GM19099 (cell line): Measurements from ENCODE around the gene BLOC1S5.

Experiments used
- POLR2A ChIP-seq: IDR thresholded peaks from 3 replicates; pipeline ENCODE4 v1.6.1; 2011; ENCODE audit warnings: low read depth; ENCODE audit not compliant: insufficient read length; ENCODE audit errors: extremely low read depth

BLOC1S5 gene

DNA sequence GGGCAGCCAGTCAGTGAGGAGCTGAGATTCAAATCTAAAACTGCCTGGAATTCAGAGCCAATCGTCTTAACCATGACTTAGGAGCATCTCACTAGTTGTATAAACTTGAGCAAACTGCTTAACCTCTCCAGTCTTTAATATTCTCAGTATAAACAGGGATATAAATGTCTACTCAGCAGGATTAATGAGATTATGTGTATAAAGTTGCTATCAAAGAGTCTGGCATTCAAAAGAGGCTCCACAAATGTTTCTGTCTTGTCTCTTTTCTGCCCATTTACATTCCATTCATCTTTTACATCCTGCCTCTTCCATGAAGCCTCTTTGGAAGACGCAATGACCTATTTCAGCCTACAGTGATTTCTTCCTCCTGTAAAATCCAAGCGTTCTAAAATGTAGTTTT, 66.9 kb downstream of the BLOC1S5 start:
- TF ChIP-seq POLR2A: no peak

DNA sequence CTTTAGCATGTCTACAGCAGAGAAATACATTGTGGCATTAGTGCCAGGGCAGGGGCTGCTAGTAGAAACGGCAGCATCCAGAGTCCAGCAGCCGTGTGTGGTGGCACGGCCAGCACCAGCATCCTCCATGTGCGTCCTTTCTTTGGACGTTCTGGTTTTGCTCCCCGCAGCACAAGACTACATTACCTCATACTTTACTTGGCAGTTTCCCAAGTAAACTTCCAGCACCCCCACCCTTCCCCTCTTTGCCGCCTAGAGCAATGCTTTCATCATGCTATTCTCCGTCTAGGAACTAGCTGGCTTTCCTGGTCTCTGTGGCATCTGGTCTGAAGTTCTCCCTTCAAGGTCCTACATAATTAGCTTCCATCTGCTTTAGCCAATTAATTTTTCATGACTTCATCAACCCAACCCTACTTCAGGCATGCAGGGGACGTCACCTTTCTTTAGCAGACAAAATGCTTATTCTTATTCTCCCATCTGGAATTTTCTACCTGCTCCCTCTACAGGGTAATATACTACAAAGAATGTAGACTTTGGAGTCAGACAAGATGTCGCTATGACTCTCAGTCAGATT, 67.6 kb downstream of the BLOC1S5 start:
- no peak for TF ChIP-seq POLR2A

DNA sequence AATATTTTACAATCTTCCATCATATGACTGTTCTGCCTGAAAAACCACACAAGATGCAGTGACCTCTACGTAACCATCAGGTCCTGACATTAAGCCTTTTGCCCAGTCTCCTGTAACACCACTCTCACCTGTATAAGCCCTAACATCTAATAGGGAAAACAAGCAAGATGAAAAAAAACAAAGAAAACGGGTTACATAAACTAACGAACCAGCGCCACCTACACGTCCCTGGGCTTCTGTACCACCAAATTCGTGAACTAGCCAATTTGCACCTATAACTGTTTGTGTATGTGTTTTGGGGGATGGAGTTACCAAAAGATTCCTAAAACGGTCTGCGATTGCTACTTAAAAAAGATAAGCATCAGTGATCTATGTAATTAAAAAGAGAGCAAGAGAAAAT, 70.2 kb downstream of the BLOC1S5 start:
- TF ChIP-seq POLR2A: no peak

DNA sequence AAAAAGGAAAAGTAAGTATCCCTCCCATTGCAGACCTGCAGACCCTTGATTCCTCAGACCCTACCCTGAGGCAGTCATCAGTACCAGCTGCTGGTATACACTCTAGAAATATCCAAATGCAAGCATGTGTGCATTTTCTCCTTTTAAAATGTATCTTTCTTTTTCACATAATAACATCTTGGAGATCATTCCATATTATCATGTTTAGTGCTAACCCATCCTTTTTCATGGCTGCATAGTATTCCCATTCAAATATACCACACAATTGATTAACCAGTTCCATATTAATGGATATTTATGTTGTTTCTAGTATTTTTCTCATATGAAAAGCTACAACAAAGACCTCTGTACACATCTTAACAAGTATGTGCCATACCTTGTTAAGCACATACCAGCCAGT, 70.8 kb downstream of the BLOC1S5 start:
- TF ChIP-seq POLR2A: no peak

DNA sequence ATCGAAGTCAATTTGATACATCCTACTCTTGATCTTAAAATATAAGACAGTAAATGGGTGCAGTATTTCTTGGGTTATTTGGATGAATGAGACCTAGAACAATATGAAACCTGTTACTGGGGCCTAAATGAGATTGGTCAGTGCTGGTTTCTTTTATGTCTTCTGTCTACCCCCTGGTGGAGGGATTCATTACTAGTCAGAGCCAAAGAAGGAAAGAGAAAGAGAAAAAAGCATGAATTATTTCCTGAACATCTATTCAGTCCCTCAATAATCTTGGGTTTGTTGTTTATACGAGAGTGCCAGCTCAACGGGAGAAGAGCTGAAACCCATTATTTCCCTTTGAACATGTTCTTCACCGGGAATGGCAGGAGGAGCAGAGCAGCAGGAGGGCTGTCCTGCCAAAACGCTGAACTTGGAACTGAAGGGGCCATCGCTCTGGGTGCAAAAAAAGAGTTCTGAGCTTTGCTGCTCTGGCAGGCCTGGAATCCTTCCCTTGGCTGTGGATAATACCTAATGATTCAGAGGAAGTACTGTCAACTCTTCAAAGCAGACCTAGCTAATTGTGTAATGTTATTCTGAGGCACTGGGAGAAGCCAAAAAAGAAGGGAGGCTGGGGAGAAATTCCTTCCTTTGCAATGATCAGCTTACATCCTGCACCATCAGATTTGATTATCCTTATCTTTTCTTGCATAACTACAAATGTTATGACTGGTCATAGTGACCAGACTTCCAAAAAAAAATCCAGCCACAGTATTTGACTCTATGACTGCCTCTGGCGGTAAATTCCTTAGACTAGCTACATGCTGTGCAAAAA, 72.0 kb downstream of the BLOC1S5 start:
- no peak for TF ChIP-seq POLR2A

DNA sequence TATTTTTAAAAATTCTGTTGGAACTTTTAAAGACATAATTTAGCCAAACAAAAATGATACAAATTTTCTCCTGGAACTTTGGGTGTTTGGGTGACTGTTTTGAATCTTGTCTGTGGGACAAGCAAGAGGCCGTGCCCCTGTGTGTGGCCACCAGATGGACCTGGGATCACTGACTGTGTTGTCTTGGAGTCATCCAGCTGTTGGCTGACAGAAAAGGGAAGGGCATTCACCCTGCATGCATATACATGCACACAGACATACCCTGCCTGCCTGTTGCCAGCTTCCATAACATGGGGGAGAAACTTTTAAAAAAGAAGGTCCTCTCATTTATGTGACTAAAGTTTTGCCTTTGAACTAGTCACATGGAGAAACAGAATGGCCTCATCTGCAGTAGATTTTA, 72.7 kb downstream of the BLOC1S5 start:
- no peak for TF ChIP-seq POLR2A

DNA sequence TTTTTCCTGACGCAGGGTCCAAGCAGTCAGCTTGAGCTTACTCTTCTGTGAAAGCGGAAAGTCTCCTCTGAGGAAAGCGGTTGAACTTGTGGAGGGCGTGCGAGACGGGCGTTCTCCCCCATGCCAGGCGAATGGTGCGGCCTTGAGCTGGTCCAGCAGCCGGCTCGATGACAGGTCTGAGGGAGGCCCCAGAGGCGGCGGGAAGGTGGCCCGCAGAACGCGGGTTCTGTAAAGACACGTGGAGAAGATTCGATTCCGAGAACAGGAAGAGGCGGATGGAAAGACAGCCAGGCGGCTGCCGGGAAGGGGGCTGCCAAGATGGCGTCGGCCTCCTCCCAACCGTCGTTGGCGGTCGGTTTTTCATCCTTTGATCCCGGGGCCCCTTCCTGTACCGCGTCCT, 78.0 kb downstream of the BLOC1S5 start:
- no peak for TF ChIP-seq POLR2A

DNA sequence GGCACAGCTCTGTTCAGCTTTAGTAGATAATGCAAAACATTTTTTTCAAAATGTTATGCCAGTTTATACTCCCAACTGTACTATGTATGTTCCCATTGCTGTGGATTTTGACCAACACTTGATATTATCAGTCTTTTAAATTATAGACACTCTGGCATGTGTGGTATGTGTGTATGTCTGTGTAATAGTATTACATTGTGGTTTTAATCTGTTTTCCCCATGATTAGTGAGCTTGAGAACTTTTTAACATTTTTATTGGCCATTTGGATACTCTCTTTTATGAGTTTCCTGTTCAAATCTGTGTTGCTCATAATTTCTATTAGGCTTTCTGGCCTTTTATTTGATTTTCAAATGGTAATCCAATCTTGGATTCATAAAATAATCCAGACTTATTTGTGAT, 84.4 kb downstream of the BLOC1S5 start:
- TF ChIP-seq POLR2A: no peak

DNA sequence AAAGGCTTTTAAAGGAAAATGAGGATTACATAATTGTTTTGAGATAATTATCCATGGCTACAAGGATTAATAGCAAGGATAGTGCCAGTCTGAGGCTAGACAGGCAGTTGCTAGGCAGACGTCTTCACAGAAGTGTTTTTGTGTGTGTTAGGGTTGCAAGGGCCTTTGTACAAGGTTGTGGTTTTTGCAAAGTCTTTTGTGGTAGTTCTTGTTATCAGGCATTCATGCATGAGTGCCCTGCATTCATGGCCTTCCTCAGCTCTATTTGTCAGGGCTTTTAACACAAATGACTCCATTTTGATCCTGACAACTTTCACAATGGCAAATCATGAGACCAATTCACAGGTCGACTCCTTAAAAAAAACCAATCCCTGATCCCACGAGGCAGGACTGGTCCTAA, 85.5 kb downstream of the BLOC1S5 start:
- TF ChIP-seq POLR2A: no peak

DNA sequence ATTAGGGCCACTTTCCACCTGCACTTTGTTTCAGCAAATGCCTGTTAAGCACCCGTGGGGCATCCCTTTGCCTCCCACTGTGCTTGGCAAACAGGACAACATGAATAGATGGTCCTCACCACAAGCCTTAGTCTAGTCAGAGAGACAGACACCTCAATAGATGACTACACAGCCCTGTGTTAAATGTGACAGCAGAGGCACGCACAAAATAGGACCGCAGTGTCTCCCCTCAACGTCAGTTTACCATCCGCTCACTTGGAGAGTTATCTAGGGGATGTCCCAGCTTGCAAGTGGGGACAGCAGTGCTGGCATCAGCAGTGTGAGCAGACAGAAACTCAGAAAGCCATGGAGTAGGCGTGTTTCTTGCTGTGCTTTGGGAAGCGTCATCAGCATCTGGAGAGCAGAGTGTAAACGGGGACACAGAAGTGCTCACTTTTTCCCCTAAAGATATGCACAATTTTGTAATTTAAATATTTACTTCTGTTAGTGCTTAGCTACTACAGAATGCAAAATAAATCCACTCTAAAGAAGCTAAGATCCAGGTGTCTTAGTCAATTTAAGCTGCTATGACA, 87.6 kb downstream of the BLOC1S5 start:
- no peak for TF ChIP-seq POLR2A

DNA sequence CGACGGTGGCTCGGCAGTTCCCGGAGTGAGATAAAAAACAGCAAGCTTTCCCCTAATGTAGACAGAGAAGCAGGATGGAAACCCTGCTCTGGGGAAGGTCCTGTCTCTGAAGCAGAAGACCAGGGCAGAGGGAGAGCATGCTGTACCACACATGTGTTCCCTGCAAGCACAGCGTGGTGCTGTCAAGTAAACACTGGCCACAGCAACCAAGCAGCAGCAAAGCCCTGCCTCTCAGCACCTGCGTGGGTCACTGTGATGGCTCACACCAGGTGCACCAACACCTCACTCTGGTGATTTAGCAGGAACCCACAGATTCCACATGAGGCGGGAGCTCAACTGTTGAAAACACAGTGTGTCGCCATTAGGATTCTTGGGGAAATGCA, 88.4 kb downstream of the BLOC1S5 start:
- TF ChIP-seq POLR2A: no peak

DNA sequence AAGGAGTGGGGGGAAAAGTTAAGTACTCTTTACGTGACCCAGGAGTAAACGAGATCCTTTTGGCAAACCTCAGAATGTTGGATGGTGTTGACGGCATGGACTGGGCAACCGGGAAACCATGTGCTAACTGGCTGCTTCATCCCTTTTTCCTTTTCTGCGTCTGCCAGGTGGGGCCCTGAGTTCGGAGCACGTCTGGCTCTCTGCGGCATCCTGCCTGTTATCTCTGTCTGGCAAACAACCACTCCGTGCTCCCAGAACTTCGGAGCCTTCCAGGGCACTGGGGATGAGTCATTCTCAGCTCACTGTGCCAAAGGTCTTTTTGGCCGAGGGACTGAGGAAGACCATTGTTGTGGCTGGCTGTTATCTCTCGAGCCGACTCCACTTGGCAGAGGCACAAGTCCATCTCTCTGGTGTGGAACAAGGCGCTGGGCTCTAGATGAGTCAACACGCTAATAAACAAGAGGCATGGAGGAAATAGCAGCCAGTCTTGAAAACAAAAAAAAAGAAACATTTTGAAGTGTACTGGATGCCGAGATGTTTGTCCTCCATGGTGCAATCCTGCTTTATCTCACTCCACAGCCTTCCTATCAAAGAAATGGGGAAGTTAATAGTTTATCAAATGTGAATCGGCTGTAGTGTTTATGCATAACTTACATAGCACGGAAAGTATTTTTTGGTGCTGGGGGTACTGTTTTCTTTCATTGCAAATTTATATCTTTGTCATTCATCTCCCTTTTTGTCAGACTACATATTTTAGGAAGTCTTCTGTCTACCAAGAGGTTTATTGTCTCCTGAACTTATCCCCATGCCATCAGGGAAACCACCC, 89.0 kb downstream of the BLOC1S5 start:
- TF ChIP-seq POLR2A: no peak

DNA sequence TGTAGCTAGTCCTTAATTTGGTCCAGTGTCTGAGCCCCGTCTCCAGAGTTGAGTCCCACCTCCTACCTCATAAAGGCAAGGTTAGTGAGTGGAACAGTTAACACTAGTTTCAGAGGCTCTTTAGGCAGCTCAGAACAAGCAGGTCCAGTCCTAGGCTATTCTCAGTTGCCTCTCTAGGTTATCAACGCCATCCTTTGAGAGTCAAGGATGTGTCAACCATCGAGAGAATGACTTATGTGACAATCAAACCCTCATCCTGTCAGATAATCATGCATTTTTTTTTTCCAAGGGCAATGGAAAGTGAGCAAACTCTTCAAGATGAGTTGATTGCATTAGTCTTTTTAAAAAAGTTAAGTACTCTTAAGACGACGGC, 89.6 kb downstream of the BLOC1S5 start:
- no peak for TF ChIP-seq POLR2A

DNA sequence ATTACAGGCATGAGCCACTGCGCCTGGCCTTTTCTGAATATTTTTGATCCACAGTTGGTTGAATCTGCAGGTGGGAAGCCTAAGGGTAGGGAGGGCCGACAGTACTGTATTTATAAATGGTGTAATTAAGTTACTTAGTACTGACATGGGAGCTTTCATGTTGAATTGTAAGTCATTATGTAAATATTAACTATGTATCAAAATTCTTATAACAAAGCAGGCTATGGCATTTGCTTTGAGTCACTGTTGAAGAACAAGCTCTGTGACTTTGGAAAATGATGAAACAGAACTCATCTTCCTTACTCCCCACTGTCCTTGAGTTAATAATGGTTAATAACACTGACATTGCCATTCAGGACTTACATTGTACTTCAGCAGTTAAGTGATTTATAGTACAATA, 90.6 kb downstream of the BLOC1S5 start:
- no peak for TF ChIP-seq POLR2A

DNA sequence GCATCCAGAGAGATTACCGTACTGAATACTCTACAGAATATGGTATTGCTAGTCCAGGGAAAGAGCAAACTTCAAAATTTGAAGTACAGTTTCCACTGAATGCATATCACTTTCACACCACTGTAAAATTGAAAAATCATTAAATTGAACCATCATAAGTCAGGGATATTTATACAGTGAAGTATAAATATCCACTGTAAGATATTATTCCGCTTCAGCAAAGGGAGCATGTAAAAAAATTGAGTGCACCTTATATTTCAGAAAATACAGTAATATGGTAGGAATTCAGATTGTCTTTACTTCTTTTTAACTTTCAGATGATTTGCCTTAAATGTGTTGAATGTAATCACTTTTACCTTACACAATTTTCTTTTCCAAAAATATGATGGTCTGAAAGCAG, 92.7 kb downstream of the BLOC1S5 start:
- TF ChIP-seq POLR2A: no peak
